Activated gamma-delta T cell treated with anti-CD3 and anti-CD28 coated beads, Interleukin-2, amount 50 U/mL, for 16 hours (primary cell): ENCODE measurements around the gene FERMT2.
"Not testable (repeated sequence)": the region's sequence is repeated elsewhere in the genome, so short reads cannot be mapped to it uniquely, and the experiment has no call there.

Source experiments
- DNase-seq: peaks from one replicate; pipeline ENCODE4 v3.0.0-alpha.2; 2020; ENCODE audit warnings: low read depth

FERMT2 gene

DNA sequence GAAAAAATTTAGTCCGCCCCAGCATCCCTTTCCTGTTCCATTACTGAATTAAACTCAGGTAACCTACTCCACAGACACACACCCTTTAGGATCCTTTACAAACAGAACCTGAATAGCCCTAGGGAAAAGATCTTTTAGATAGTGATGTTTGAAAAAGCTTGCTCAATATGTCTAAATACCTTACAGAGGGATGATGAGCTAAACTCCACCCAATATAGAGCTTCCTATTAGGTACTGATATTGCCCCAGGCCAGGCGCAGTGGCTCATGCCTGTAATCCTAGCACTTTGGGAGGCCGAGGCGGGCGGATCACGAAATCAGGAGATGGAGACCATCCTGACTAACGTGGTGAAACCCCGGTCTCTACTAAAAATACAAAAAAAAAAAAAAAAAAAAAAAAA, 50.1 kb downstream of the FERMT2 start:
- no peak for DNase-seq

DNA sequence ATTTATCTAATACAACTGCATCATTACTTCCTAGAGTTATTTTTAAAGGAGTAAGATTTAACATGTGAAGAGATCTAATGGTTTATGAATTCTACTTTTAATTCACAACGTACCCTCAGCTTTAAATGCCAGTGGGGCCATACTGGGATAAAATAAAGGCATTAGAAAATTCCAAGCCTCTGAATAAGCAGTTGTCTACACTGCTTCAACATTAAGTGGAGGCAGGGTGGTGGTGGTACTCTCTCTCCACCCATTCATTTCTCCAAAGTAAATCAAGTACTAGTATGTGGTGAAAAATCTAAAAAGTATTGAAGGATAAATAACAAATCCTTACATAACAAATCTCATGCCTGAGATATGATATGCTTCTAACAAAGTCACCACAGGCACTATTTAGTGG, 52.4 kb downstream of the FERMT2 start:
- DNase-seq: no peak

DNA sequence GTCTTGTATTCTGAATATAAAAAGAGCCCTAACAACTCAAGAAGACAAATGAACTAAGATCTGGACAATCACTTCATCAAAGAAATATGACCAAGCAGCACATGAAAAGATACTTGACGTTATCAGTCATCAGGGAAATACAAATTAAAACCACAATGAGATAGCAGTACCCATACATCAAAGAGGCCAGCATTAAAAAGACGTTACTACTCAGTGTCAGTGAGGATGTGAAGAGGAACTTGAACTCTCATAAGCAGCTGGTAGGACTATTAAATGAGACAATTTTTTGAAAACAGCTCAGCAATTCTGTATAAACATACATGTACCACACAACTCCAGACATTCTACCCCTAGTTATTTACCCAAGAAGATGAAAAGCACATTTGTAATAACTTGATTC, 55.9 kb downstream of the FERMT2 start:
- DNase-seq: no peak

DNA sequence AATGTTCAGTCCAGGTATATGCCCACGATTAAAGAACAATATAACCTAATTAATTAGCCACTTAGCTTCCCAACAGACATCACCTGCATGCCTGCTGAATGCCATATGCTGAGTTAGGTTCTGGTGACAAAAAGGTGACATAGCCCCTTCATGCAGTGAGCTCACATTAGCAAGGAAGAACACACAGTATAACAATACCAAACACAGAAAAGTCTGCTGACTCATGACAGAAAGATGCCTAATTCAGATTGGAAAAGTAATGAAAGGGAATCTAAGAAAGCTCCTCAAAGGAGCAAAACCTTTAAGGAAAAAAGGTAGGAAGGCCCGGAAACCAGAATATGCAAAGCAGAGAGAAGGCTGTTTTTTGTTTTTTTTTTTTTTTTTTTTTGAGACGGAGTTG, 59.0 kb downstream of the FERMT2 start:
- no peak for DNase-seq

DNA sequence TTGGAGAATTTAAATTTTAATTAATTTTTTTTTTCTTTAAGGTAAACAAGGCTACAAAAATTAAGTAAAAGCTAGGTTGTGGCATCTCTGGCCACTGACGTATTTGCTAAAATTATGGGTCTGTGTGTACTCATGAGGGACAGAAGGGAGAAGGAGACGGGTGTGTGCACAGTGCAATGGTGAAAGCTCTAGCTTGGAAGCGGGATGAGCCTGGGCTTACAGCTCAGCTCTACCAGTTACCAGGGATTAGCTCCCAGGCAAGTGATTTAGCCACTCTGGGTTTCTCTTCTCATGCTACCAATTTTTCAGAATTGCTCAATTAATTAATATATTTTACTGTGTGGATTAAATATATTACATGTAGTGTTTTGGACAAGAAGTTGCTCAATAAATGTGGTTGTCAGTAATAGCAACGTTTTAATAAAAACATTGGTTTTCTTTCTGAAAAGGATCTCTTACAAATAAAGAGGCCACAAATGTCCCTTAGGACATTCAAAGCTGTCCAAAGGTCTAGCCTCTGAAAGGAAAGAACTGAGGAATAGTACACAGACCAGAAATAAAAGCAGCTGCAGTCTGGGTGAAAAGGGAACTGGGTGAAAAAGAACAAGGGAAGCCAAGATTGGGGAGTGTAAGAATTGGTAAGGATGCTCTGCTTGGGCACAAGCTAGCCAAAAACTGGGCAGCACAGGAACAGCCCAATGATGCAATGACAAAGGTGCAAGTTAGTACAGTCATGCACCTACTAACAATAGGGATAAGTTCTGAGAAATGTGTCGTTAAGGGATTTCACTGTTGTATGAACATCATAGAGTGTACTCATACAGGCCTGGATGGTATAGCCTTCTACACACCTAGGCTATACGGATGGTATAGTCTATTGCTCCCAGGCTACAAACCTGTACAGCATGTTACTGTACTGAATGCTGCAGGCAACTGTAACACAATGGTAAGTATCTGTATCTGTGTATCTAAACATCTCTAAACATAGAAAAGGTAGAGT, 61.7 kb downstream of the FERMT2 start:
- no peak for DNase-seq

DNA sequence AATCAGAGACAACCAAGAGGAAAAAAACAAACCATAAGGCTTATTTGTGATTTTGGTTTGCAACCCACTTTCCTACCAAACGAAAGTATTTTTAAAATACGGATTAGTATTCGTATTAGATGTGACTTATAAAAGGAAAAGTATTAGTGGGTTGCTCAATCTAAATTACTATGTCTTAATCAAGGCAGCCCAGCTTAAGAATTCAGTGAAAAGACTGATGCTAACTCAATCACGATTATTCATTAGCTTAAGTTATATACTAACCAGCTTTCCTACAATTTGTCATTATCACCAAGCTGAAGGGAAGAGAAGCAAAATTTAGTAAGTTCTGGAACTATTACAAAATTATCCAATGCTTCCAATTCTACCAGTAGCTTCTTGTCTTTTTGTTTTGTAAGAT, 62.7 kb downstream of the FERMT2 start:
- DNase-seq: no peak

DNA sequence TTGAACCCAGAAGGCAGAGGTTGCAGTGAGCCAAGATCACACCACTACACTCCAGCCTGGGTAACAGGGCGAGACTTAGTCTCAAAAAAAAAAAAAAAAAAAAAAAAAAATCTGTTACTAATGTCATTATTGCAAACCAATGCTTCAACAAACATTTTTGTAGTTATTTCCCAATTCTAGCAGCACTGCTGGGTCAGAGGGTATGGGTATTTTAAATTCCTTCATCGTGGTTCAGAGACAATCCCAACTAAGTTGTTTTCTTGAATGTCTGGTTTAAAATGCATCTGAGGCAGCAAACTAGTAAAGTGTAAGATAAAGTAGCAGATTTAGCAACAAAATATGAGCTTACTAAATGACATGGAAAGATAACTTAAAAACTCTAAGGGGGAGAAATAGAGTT, 65.6 kb downstream of the FERMT2 start:
- no peak for DNase-seq

DNA sequence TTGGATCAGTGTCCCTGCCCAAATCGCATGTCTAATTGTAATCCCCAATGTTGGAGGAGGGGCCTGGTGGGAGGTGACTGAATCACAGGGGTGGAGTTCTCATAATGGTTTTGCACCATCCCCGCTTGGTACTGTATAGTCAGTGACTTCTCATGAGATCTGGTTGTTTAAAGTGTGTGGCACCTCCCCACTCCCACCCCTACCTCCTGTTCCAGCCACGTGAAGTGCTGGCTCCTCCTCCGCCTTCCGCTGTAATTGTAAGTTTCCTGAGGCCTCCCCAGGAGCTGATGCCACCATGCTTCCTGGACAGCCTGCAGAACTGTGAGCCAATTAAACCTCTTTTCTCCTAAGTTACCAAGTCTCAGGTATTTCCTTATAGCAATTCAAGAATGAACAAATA, 67.2 kb downstream of the FERMT2 start:
- no peak for DNase-seq

DNA sequence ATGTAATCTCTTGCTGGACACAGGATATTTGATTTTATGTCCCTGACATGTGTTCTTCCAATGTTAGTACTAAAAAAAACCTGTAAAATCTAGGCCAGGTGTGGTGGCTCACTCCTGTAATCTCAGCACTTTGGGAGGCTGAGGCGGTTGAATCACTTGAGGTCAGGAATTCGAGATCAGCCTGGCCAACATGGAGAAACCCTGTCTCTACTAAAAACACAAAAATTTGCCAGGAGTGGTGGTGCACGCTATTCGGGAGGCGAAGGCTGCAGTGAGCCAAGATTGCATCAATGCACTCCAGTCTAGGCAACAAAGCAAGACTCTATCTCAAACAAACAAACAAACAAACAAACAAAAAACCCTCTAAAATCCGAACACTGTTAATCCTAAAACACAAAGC, 68.0 kb downstream of the FERMT2 start:
- no peak for DNase-seq

DNA sequence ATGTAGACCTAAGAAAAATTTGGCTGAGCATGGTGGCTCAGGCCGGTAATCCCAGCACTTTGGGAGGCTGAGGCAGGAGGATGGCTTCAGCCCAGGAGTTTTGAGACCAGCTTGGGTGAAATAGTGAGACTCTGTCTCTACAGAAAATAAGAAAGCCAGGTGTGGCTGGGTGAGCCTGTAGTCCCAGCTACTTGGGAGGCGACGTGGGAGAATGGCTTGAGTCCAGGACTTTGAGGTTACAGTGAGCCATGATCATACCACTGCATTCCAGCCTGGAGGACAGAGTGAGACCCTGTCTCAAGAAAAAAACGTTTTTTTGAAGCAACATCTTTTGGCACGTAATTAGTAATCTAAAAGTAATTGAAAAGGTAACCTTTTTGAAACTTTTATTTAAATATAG, 70.9 kb downstream of the FERMT2 start:
- no peak for DNase-seq

DNA sequence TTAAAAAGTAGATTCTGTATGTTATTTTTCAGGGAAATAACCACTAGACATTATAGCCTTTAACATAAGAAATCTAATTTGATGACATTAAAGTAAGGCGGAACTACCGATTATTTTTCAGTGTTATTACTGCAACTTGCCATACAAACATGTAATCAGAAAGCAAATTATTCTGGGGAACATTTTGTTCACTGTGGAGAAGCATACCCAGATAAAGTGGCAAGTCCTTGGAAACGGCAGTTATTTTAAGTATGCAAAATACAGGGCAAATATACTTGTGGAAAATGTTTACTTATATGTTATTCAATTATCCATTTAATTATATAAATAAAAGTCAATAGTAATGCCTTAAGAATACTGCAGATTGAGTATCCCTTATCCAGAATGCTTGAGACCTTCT, 71.9 kb downstream of the FERMT2 start:
- no peak for DNase-seq

DNA sequence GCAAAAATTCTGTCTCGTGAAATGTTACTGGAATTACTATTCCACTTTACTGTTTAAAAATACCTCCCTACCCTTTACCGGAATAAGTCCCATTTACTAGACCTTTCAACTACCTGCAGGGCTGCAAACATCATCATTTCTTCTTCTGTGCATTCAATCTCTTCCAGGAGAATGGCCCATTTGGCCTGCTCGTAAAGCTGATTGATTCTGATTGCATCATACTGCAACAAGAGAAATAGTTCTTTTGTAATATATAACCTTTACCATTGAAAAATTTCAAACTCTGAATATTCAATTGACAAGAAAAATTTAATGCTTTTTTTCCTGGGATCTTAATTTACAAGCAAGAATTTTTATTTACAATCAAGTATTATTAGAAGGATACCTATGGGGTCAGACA, 72.4 kb downstream of the FERMT2 start:
- no peak for DNase-seq

DNA sequence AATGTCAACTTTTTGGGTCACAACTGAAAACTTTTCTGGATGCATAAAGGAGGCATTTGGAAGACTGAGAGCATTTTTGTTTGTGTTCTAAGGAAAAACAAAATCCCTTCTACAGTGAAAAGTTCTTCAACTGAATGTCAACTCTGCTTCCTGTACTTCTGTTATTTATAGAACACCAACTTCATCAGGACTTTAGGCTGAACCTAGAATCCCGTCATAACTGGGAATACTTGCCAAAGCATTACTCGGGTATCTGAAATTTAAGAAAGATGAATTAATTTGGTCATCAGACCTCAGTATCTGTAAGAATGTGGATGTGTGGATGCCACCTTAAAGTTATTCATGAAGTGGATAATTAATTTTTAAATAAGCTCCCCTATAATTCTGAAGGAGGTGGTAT, 73.2 kb downstream of the FERMT2 start:
- DNase-seq: no peak

DNA sequence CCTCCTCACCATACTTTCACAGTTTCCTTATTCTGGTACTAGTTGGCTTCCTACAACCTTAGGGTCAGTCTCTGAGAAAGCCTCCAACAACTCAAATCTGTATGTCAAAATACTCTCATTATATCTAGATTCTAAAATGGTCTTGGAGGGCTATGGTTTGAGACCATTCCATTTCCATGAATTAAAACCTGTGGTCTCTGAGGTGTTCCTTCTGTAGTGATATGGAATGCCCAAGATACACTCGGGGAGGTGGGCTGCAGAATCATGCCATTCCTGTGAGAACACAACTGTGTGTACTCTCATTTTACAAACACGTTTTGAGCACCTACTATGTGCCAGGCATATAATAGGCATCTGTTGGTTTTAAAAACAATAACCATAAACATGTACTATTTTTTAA, 74.0 kb downstream of the FERMT2 start:
- DNase-seq: no peak

DNA sequence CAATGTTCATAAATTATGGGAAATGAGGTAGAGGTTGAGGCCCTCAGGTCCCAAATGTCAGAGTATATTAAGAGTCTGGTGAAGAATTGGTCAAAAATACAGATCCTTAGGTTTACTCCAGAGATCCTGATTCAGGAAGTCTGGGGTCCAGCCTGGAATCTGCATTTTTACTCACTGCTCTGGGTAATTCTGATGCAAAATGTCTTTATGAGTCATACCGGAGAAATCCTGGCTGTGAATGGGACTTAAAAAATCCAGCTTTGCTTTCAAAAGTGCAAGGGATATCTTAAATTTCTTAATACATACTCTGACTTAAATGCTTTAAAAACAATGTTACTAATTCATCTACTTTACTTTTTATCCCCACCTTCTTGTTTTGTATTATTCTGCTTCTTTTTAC, 74.5 kb downstream of the FERMT2 start:
- DNase-seq: no peak

DNA sequence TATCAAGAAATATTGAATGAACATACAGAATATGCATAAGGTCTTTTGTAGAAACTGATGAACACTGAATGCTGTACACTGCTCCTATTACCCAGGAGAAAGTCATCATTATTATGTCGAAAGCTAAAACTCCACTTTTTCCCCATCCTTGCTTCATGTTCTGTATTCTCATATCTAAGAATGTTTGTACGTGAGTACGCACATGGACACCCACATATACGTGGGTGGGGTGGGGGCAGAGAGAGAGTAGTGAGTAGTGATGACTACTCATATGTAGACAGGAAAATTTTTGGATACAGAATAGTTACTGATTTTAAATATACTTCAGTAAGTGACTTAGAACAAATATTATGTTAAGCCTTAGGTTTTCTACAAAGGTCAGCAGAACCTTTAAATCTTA, 75.1 kb downstream of the FERMT2 start:
- DNase-seq: no peak

DNA sequence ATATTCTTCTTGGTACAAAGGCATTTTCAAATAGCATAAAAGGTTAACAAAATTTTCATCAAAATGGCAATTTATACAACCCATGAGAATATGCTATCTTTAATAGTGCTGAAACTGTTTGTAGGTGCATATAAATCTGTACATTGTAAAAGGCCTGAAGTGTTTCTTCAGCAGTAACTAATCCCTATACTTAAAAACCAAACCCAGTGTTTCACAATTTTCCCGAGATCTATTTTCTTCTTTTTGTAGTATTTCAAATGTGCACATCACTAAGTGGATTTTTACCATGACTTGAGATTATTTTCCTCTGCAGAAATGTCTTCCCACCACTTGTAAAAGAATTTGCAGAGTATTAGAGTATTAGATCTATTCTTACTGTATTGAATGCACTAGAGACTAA, 76.5 kb downstream of the FERMT2 start:
- DNase-seq: no peak

DNA sequence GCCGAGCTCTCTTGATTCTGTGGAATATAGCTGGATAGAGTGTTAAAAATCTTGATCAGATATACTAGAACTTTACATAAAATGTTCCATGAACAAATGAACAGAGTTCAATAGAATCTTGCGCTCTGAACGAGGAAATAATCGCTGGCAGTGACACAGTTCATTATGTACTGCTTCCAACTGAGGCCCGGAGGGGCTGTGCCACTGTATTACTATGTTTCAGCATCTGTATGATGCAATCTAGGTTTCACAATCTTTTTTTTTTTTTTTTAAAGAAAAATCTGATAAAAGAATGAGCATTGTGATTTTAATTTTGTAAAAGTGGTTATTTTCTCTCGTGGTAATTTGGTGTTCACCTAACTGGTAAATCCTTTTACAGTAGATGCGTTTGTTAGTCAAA, 77.2 kb downstream of the FERMT2 start:
- DNase-seq: no peak

DNA sequence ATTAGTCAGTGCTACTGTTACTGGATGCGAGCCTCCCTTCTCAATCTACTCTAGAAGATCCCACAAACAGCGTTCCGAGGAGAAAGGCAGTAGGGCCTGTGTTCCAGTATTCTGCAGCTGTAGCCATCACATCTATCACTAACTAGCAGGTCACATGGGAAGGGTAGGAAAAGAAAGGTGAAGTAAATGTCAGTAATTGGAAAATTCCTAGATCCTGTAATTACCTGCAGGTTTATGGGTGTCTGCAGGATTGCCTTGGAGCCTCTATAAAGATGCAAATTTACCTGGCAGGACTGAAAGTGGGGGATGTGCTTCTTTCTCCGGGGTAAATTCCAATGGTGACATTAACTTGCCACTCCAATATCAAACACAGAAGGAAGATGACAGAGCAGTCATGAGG, 77.8 kb downstream of the FERMT2 start:
- no peak for DNase-seq

DNA sequence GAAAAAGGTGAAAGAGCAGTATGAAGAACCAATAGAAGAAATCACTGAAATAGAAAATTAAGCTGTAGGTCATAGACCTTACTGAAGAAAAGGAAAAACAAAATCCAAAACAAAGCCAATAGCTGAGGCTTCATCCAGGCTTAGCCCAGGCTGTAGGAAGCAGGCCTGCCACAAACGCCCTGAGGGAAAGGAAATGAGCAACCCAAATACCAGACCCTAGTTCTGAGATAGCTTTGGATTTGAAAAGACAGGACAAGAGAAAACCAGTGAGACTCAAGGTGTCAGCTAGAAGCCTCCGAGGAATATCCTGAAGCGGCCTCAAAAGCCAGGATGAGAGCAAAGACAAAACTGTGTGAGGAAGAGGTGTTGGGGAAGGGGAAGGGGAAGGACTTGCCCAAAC, 79.2 kb downstream of the FERMT2 start:
- no peak for DNase-seq

DNA sequence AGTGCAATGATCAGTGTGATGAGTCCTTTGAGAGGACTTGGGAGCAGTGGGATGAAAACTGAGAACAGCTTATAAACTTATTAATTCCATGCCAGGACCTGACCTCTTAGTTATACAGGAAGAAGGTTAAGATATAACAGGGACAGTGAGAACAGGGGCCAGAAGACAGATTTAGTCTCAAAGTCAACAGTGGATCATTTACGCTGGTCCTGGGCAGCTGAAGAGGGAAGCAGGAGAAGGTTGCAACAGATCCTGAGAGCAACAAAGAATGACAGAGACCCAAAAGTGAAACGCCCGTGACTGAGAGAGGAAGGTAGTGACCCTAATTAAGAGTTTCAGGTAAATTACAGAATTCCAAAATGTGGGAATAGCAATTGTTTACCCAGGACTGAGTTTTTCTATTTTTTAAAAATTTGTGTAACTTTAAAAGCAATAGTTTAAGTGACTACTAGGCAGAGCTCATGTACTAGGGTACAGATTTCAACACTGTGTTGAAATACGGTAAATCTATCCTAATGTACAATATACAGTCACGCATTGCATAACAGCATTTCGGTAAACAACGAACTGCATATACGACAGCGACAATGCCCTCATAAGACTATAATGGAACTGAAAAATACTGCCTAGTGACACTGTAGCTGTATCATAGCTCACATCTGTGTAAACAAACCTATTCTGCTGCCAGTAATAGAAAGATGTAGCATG, 81.8 kb downstream of the FERMT2 start:
- no peak for DNase-seq

DNA sequence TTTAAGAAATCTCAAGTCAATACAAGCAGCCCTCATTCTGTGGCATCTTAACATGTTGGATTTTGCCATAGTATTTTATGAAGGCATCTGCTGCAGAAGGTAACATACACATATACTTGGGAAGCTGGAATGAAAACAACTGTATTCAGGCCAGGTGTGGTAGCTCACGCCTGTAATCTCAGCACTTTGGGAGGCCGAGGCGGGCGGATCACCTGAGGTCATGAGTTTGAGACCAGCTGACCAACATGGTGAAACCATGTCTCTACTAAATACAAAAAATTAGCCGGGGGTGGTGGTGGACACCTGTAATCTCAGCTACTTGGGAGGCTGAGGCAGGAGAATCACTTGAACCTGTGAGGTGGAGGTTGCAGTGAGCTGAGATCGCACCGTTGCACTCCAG, 86.0 kb downstream of the FERMT2 start:
- DNase-seq: not testable (repeated sequence)

DNA sequence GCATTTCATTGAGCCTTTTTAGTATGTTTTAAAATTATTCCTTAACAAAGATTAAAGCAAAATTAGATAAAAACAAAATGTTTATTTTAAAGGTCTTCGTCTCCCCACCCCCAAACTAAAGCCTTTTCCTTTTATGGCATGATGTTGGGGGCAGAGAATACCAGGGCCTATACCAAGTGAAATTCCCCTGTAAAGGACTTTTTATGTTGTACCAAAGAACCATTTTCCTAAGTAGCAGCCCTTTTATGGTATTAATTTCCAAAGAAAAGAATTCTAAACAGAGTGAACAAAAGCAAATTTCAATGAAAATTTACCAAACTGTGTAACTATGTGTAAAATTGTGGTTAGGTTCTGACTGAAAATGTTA, 87.5 kb downstream of the FERMT2 start:
- no peak for DNase-seq
